ENCODE measurements around the gene PAGE2B.

The PAGE2B gene

GRCh38 chrX:55098691-55099090 lies 23.9 kb downstream of the PAGE2B start:
- H3K27me3 ChIP-seq = no peaks in the 10 kb centered on the region
- no peaks in the 10 kb centered on the region for H3K9me3 ChIP-seq
- H3K36me3 ChIP-seq = no peaks in the 10 kb centered on the region
- H3K27ac ChIP-seq = no peak overlapping the region
- H3K4me3 ChIP-seq (ENCODE audit: low read depth in 1 of 2, low read length in 1 of 2) = no peak overlapping the region
- H3K4me1 ChIP-seq (ENCODE audit: control insufficient read depth in 1 of 2, insufficient read depth in 1 of 2, low read depth in 1 of 2, low read length in 1 of 2) = no peaks in the 10 kb centered on the region
- TF ChIP-seq CTCF (IDR thresholded peaks at IDR 0.05) = no peak

GRCh38 chrX:55099162-55099561 lies 24.3 kb downstream of the PAGE2B start:
- H3K36me3 ChIP-seq = no peaks in the 10 kb centered on the region
- H3K4me1 ChIP-seq (ENCODE audit: control insufficient read depth in 1 of 2, insufficient read depth in 1 of 2, low read depth in 1 of 2, low read length in 1 of 2) = no peaks in the 10 kb centered on the region
- no peak overlapping the region for H3K4me3 ChIP-seq (ENCODE audit: low read depth in 1 of 2, low read length in 1 of 2)
- H3K27me3 ChIP-seq = no peaks in the 10 kb centered on the region
- no peaks in the 10 kb centered on the region for H3K9me3 ChIP-seq
- TF ChIP-seq CTCF (IDR thresholded peaks at IDR 0.05) = no peak
- no peak overlapping the region for H3K27ac ChIP-seq

GRCh38 chrX:55102754-55103153 lies 27.9 kb downstream of the PAGE2B start:
- no peak overlapping the region for H3K4me3 ChIP-seq (ENCODE audit: low read depth in 1 of 2, low read length in 1 of 2)
- no peak overlapping the region for H3K27ac ChIP-seq
- no peaks in the 10 kb centered on the region for H3K27me3 ChIP-seq
- H3K36me3 ChIP-seq = no peaks in the 10 kb centered on the region
- no peaks in the 10 kb centered on the region for H3K4me1 ChIP-seq (ENCODE audit: control insufficient read depth in 1 of 2, insufficient read depth in 1 of 2, low read depth in 1 of 2, low read length in 1 of 2)
- no peak for TF ChIP-seq CTCF (IDR thresholded peaks at IDR 0.05)
- H3K9me3 ChIP-seq = no peaks in the 10 kb centered on the region

- Histone ChIP-seq H3K4me3 (ENCODE audit: low read depth in 1 of 2, low read length in 1 of 2) (no peak overlapping the region), H3K27me3 (no peaks in the 10 kb centered on the region), H3K9me3 (no peaks in the 10 kb centered on the region), H3K36me3 (no peaks in the 10 kb centered on the region), H3K27ac (no peak overlapping the region), H3K4me1 (ENCODE audit: control insufficient read depth in 1 of 2, insufficient read depth in 1 of 2, low read depth in 1 of 2, low read length in 1 of 2) (no peaks in the 10 kb centered on the region)
- no peak for TF ChIP-seq CTCF (IDR thresholded peaks at IDR 0.05)
These were observed 32.4 kb downstream of the PAGE2B start for GRCh38 chrX:55107262-55107661.

- no peak overlapping the region for H3K27ac ChIP-seq
- H3K36me3 ChIP-seq = no peaks in the 10 kb centered on the region
- H3K9me3 ChIP-seq = no peaks in the 10 kb centered on the region
- H3K4me3 ChIP-seq (ENCODE audit: low read depth in 1 of 2, low read length in 1 of 2) = no peak overlapping the region
- H3K4me1 ChIP-seq (ENCODE audit: control insufficient read depth in 1 of 2, insufficient read depth in 1 of 2, low read depth in 1 of 2, low read length in 1 of 2) = no peaks in the 10 kb centered on the region
- TF ChIP-seq CTCF (IDR thresholded peaks at IDR 0.05) = no peak
- H3K27me3 ChIP-seq = no peaks in the 10 kb centered on the region
These were observed 33.1 kb downstream of the PAGE2B start for GRCh38 chrX:55107911-55108310.

- H3K4me3 ChIP-seq (ENCODE audit: low read depth in 1 of 2, low read length in 1 of 2) = no peak overlapping the region
- H3K9me3 ChIP-seq = no peaks in the 10 kb centered on the region
- TF ChIP-seq CTCF (IDR thresholded peaks at IDR 0.05) = no peak
- no peaks in the 10 kb centered on the region for H3K27me3 ChIP-seq
- no peaks in the 10 kb centered on the region for H3K4me1 ChIP-seq (ENCODE audit: control insufficient read depth in 1 of 2, insufficient read depth in 1 of 2, low read depth in 1 of 2, low read length in 1 of 2)
- no peak overlapping the region for H3K27ac ChIP-seq
- H3K36me3 ChIP-seq = no peaks in the 10 kb centered on the region
These were observed 34.5 kb downstream of the PAGE2B start for GRCh38 chrX:55109306-55109705.

Data from neutrophil (primary cell).